Activated naive CD8-positive, alpha-beta T cell (primary cell): ENCODE data around the gene RNF34.

Source experiments
- H3K27ac Mint-ChIP-seq: one replicate; pipeline ENCODE4 v1.8.0; 2021; ENCODE audit warnings: mixed read lengths
- H3K27me3 Mint-ChIP-seq: one replicate; pipeline ENCODE4 v1.8.0; 2021; ENCODE audit warnings: mixed read lengths
- H3K36me3 Mint-ChIP-seq: one replicate; pipeline ENCODE4 v1.8.0; 2021; ENCODE audit warnings: mixed read lengths
- H3K4me1 Mint-ChIP-seq: one replicate; pipeline ENCODE4 v1.8.0; 2021; ENCODE audit warnings: low read depth, mixed read lengths
- H3K4me3 Mint-ChIP-seq: one replicate; pipeline ENCODE4 v1.8.0; 2021; ENCODE audit warnings: mild to moderate bottlenecking, mixed read lengths
- H3K9me3 Mint-ChIP-seq: one replicate; pipeline ENCODE4 v1.8.0; 2021; ENCODE audit warnings: low read depth, mixed read lengths

RNF34 gene

DNA sequence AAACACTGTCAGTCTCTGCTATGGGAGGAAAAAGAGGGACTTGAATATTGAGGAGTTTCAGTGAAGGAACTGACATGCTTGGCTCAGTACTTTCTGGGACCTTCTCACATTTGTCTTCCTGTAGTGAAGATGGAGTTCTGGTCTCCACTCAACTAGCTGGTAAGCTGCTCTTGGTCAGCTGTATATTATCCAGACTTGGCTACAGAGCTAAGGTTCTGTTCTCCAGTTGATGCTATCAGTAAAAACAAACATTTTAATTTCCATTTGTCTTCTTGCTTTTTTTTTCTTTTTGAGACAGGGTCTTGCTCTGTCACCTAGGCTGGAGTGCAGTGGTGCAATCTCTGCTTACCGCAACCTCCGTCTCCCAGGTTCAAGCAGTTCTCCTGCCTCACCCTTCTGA lies 5.3 kb downstream of the RNF34 start:
- no peaks in the 10 kb centered on the region for H3K27me3 Mint-ChIP-seq
- H3K9me3 Mint-ChIP-seq: no peaks in the 10 kb centered on the region
- H3K36me3 Mint-ChIP-seq: peaks cover 3% of the 10 kb centered on the region
- peaks cover 43% of the 10 kb centered on the region for H3K4me1 Mint-ChIP-seq
- no peak overlapping the region for H3K4me3 Mint-ChIP-seq
- no peak overlapping the region for H3K27ac Mint-ChIP-seq

DNA sequence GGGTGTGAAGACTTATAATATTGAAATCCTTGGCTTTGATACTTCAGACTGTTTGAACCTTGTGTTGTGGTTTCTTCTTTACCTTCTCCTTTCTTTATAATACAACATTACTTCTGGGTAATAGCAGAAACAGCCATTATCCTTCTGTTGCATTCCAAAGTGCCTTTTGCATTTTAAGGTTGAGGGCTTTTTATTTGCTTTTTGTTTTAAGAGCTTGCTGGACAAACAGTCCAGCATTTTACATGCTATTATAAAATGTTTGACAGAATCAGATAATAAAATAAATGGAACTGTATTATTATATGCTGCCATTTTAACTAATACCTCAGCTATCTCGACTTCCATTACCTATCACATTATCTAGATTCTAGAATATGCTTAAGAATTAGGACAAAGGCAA lies 14.0 kb downstream of the RNF34 start:
- Mint-ChIP-seq H3K27ac (peak overlapping the region; percentile 34), H3K4me1 (peaks cover 23% of the 10 kb centered on the region)

DNA sequence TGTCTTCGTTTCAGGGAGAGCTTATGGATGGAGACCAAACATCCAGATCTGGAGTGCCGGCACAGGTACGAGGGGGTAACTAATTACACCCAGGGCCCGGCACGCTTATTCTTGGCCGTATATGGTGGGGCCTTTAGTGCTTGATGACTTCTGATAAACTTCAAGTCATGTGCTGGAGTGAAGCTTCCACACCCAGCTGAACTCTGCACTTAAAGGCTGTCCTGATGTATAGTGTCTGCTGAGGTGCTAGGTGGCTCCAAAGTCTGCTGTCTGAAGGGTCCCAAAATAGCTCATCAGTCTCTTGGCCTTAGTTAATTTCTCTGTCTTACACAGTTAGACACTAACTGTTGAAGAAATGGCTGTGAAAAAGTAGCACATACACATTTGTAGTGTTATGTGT lies 17.9 kb downstream of the RNF34 start:
- Mint-ChIP-seq H3K4me1 (peaks cover 19% of the 10 kb centered on the region), H3K36me3 (peaks cover 11% of the 10 kb centered on the region), H3K27me3 (no peaks in the 10 kb centered on the region), H3K9me3 (no peaks in the 10 kb centered on the region), H3K4me3 (no peak overlapping the region), H3K27ac (peak overlapping the region; percentile 12)

More for the DNA sequence above, 14.0 kb downstream of the RNF34 start:
- Mint-ChIP-seq H3K36me3 (peaks cover 5% of the 10 kb centered on the region), H3K4me3 (no peak overlapping the region), H3K9me3 (no peaks in the 10 kb centered on the region), H3K27me3 (no peaks in the 10 kb centered on the region)

DNA sequence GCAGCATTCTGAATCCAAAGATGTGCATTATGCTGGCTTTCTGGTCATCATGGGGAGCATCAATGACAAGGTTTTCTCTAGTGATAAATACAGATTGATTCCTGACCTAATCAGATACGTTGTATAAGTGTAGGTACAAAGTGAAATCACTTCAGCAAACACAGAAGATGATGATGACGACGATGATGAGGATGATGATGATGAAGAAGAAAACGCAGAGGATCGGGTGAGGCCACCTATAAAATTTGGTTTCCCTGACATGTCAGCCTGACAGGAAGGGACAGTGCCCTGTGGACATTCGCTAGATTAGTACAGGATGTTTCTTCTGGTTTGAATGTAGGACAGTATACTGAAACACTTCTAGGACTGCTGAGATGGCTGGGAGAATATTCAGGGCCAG lies 20.2 kb downstream of the RNF34 start:
- Mint-ChIP-seq H3K27me3 (no peaks in the 10 kb centered on the region), H3K9me3 (no peaks in the 10 kb centered on the region), H3K4me3 (no peak overlapping the region), H3K27ac (peak overlapping the region; percentile 1), H3K4me1 (peaks cover 13% of the 10 kb centered on the region), H3K36me3 (peaks cover 11% of the 10 kb centered on the region)

DNA sequence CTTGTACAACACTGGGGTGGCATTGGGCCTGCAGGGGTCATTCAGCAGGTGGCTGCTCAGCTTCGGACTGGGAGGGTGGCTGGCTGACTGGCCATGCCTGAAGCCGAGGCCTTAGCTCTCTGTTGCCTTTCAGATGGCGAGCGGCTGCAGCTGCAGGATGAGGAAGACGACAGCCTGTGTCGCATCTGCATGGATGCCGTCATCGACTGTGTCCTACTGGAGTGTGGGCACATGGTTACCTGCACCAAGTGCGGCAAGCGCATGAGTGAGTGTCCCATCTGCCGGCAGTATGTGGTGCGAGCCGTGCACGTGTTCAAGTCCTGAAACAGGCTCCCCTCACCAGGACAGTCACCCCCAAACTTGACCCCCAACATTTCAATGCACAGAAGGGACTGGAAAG lies 23.3 kb downstream of the RNF34 start:
- no peaks in the 10 kb centered on the region for H3K27me3 Mint-ChIP-seq
- H3K4me3 Mint-ChIP-seq: no peak overlapping the region
- H3K27ac Mint-ChIP-seq: no peak overlapping the region
- no peaks in the 10 kb centered on the region for H3K9me3 Mint-ChIP-seq
- peaks cover 8% of the 10 kb centered on the region for H3K36me3 Mint-ChIP-seq
- H3K4me1 Mint-ChIP-seq: no peaks in the 10 kb centered on the region

- H3K4me1 Mint-ChIP-seq: no peaks in the 10 kb centered on the region
- peaks cover 8% of the 10 kb centered on the region for H3K36me3 Mint-ChIP-seq
- peak overlapping the region; percentile 41 for H3K27ac Mint-ChIP-seq
These were observed 24.0 kb downstream of the RNF34 start for GRCh38 chr12:121423682-121424623.

GRCh38 chr12:121424624-121424975 lies 24.7 kb downstream of the RNF34 start:
- Mint-ChIP-seq H3K4me3 (no peak overlapping the region), H3K27me3 (no peaks in the 10 kb centered on the region), H3K4me1 (no peaks in the 10 kb centered on the region), H3K36me3 (peaks cover 8% of the 10 kb centered on the region), H3K9me3 (no peaks in the 10 kb centered on the region), H3K27ac (no peak overlapping the region)

More at GRCh38 chr12:121423682-121424623, 24.0 kb downstream of the RNF34 start:
- no peaks in the 10 kb centered on the region for H3K9me3 Mint-ChIP-seq
- H3K4me3 Mint-ChIP-seq: no peak overlapping the region
- no peaks in the 10 kb centered on the region for H3K27me3 Mint-ChIP-seq

DNA sequence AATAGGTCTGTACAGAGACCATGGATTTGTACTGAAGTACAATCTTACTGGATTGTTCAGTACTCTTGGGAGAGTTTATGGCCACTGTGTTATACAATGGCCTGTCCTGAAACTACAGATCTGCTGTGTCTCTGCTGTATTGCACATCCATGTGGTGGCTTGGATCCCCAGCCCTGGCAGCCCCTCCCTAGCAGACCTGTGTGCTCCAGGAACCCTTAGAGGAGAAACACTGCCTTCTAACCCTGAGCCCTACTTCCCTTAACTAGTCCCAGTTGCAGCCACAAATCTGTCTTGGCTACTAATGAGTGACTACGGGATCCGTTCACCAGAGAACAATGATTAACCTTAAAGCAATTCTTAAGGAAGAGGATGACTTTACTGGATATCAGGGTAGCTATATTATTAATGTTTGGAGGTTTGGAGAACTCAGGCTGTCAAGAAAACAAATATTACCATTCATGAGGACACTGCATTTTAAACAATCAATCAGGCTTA lies 27.7 kb downstream of the RNF34 start:
- H3K27ac Mint-ChIP-seq: peak overlapping the region; percentile 37
- H3K27me3 Mint-ChIP-seq: no peaks in the 10 kb centered on the region
- H3K4me1 Mint-ChIP-seq: no peaks in the 10 kb centered on the region
- H3K36me3 Mint-ChIP-seq: peaks cover 4% of the 10 kb centered on the region
- no peaks in the 10 kb centered on the region for H3K9me3 Mint-ChIP-seq
- no peak overlapping the region for H3K4me3 Mint-ChIP-seq

GRCh38 chr12:121428883-121429282 lies 29.0 kb downstream of the RNF34 start:
- H3K4me1 Mint-ChIP-seq: no peaks in the 10 kb centered on the region
- no peaks in the 10 kb centered on the region for H3K27me3 Mint-ChIP-seq
- H3K27ac Mint-ChIP-seq: peak overlapping the region; percentile 35
- no peak overlapping the region for H3K4me3 Mint-ChIP-seq
- H3K36me3 Mint-ChIP-seq: peaks cover 4% of the 10 kb centered on the region
- no peaks in the 10 kb centered on the region for H3K9me3 Mint-ChIP-seq

- Mint-ChIP-seq H3K9me3 (no peaks in the 10 kb centered on the region), H3K36me3 (peaks cover 4% of the 10 kb centered on the region), H3K27me3 (no peaks in the 10 kb centered on the region), H3K4me1 (no peaks in the 10 kb centered on the region), H3K4me3 (no peak overlapping the region), H3K27ac (peak overlapping the region; percentile 0)
These were observed 31.0 kb downstream of the RNF34 start for GRCh38 chr12:121430833-121431415.

- H3K9me3 Mint-ChIP-seq: no peaks in the 10 kb centered on the region
- H3K27me3 Mint-ChIP-seq: no peaks in the 10 kb centered on the region
- no peaks in the 10 kb centered on the region for H3K4me1 Mint-ChIP-seq
- H3K4me3 Mint-ChIP-seq: no peak overlapping the region
- H3K27ac Mint-ChIP-seq: peak overlapping the region; percentile 28
- peaks cover 13% of the 10 kb centered on the region for H3K36me3 Mint-ChIP-seq
These were observed 33.0 kb downstream of the RNF34 start for GRCh38 chr12:121432740-121433480.

- no peaks in the 10 kb centered on the region for H3K4me1 Mint-ChIP-seq
- H3K27me3 Mint-ChIP-seq: no peaks in the 10 kb centered on the region
- peaks cover 13% of the 10 kb centered on the region for H3K36me3 Mint-ChIP-seq
- H3K4me3 Mint-ChIP-seq: no peak overlapping the region
- H3K27ac Mint-ChIP-seq: peak overlapping the region; percentile 50
- H3K9me3 Mint-ChIP-seq: no peaks in the 10 kb centered on the region
These were observed 36.8 kb downstream of the RNF34 start for GRCh38 chr12:121436706-121437105.

GRCh38 chr12:121438905-121439304 lies 39.0 kb downstream of the RNF34 start:
- Mint-ChIP-seq H3K27ac (no peak overlapping the region), H3K36me3 (peaks cover 11% of the 10 kb centered on the region), H3K4me1 (peaks cover 2% of the 10 kb centered on the region), H3K4me3 (no peak overlapping the region), H3K9me3 (no peaks in the 10 kb centered on the region), H3K27me3 (no peaks in the 10 kb centered on the region)

DNA sequence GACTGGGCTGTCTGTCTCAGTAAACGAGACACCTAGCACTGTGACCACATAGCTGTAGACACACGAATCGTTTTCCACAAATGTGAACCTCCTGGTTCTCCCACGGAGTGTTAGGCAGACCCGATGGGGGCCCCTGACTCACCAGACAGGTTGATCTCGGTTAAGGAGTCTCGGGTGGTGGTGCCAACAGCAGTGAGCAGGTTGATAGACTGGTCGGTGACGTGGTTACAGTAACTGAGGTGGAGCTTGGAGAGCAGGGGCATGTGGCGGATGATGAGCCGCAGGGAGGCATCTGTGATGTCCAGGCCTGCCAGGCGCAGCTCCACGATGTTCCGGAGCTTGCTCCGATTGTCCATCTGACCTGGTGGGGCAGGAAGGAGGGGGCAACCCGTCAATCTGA lies 39.8 kb downstream of the RNF34 start:
- no peak overlapping the region for H3K4me3 Mint-ChIP-seq
- peaks cover 2% of the 10 kb centered on the region for H3K4me1 Mint-ChIP-seq
- H3K36me3 Mint-ChIP-seq: peaks cover 11% of the 10 kb centered on the region
- H3K27ac Mint-ChIP-seq: no peak overlapping the region
- no peaks in the 10 kb centered on the region for H3K27me3 Mint-ChIP-seq
- no peaks in the 10 kb centered on the region for H3K9me3 Mint-ChIP-seq

DNA sequence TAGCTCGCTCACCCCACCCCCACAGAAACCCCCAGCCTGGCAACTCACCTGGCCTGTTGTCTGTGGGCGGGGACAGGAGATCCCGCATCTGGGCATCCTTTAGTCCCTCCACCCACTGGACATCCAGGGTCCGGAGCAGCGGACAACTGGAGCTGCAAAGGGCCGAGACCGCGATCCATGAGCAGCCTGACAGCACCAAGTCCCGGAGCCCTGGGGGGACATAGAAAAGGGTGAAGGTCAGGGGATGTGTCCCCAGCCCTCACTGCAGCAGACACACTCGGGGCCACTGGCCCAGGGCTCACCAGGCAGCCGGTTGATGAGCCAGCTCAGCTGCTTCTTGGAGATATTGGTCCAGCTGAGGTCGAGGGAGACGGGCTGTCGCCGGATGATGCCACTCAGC lies 40.9 kb downstream of the RNF34 start:
- no peaks in the 10 kb centered on the region for H3K9me3 Mint-ChIP-seq
- H3K36me3 Mint-ChIP-seq: peaks cover 11% of the 10 kb centered on the region
- no peaks in the 10 kb centered on the region for H3K27me3 Mint-ChIP-seq
- H3K27ac Mint-ChIP-seq: no peak overlapping the region
- no peak overlapping the region for H3K4me3 Mint-ChIP-seq
- H3K4me1 Mint-ChIP-seq: peaks cover 2% of the 10 kb centered on the region
